ENCODE results near the gene ALDH1L1. TPM values are rescaled to one million over a fixed set of nuclear protein-coding genes. Genes with fewer than 3 reads are reported as not detected.
"Not testable (repeated sequence)": the region's sequence is repeated elsewhere in the genome, so short reads cannot be mapped to it uniquely, and the experiment has no call there.

Gene ALDH1L1
- total RNA-seq, 1 donor from 2014 or later: 36.1 TPM

DNA sequence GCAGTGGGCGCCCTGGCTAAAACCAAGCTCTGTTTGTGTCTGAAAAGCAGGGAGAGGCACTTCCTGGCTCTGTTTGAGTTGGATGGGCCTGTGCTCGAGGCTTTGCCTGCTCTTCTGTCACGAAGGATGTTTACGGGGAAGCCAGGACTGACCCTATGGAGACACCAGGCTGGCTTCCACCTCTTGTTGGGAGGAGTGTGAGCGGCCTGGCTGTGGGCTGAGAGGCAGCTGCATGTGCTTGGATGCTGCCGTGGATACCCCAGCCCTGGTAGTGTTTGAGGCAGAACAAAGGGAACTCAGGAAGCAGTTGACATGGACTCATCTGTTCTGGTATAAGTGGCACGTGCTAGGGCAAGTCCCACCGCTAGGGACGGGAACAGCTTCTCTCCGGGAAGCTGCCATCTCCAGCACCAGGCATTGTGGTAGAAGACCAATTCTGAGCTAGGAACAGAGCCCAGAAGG is 78.8 kb downstream of the ALDH1L1 start:
- H3K27ac ChIP-seq: peak overlapping the region; percentile 96 to 98
- H3K27me3 ChIP-seq: no peaks in the 10 kb centered on the region
- H3K9me3 ChIP-seq: no peaks in the 10 kb centered on the region
- peaks cover 24 to 46% of the 10 kb centered on the region in 2 donors for H3K4me1 ChIP-seq
- peaks cover 8 to 19% of the 10 kb centered on the region in 2 donors for H3K36me3 ChIP-seq
- no peak for DNase-seq (ENCODE audit: low spot score in 2 of 2)
- intact Hi-C loops (cut with DNase I): loop anchor here (1.0 to 5.0 kb wide), 4 partner anchors 17 to 376 kb away; partner anchors contain the start of genes SLC41A3 and ZXDC
- H3K4me3 ChIP-seq: peak overlapping the region in 1 of 2 donors; percentile 48
- TF ChIP-seq, protein P1, sequence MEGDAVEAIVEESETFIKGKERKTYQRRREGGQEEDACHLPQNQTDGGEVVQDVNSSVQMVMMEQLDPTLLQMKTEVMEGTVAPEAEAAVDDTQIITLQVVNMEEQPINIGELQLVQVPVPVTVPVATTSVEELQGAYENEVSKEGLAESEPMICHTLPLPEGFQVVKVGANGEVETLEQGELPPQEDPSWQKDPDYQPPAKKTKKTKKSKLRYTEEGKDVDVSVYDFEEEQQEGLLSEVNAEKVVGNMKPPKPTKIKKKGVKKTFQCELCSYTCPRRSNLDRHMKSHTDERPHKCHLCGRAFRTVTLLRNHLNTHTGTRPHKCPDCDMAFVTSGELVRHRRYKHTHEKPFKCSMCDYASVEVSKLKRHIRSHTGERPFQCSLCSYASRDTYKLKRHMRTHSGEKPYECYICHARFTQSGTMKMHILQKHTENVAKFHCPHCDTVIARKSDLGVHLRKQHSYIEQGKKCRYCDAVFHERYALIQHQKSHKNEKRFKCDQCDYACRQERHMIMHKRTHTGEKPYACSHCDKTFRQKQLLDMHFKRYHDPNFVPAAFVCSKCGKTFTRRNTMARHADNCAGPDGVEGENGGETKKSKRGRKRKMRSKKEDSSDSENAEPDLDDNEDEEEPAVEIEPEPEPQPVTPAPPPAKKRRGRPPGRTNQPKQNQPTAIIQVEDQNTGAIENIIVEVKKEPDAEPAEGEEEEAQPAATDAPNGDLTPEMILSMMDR (IDR thresholded peaks at IDR 0.05): no peak

DNA sequence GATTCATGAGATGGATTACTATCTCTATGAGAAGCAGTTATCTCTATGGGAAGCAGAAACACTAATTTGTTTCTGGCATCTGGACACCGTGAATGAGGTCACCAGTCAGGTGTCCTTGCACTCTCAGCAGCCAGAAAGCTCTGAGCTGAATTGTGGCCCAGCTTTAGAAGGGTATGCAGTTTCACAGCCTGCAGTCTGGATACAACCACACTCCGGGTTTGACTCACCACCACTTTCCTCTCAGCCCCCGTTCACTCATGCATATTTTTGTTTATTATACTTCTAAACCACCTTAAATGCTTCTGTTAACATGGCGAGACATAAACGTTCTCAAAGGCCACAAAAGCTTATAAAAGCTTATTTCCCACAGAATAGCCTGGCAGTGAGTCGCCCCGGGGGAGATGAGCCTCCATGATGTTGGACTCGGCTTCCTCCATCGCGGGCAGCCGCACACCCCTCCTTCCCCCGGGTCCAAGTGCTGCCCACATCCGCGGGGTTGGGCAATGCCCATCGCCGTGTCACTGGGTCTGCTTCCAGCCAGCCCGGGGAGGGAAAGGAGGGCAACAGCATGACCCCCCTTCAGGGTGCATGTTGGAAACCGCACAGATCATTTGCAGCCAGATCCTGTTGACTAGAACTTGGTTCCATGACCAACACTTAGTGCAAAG is 79.6 kb downstream of the ALDH1L1 start:
- DNase-seq (ENCODE audit: low spot score in 2 of 2): peak in 1 of 2 donors; percentile 86
- intact Hi-C loops (cut with DNase I): loop anchor here (1.0 to 5.0 kb wide), 4 partner anchors 16 to 377 kb away; partner anchors contain the start of genes SLC41A3 and ZXDC
- TF ChIP-seq, protein P1 (IDR thresholded peaks at IDR 0.05): no peak
- H3K4me3 ChIP-seq: peak overlapping the region in 1 of 2 donors; percentile 48
- H3K27me3 ChIP-seq: no peaks in the 10 kb centered on the region
- H3K36me3 ChIP-seq: peaks cover 6 to 11% of the 10 kb centered on the region in 2 donors
- H3K27ac ChIP-seq: peak overlapping the region; percentile 96 to 98
- peaks cover 24 to 46% of the 10 kb centered on the region in 2 donors for H3K4me1 ChIP-seq
- H3K9me3 ChIP-seq: no peaks in the 10 kb centered on the region

DNA sequence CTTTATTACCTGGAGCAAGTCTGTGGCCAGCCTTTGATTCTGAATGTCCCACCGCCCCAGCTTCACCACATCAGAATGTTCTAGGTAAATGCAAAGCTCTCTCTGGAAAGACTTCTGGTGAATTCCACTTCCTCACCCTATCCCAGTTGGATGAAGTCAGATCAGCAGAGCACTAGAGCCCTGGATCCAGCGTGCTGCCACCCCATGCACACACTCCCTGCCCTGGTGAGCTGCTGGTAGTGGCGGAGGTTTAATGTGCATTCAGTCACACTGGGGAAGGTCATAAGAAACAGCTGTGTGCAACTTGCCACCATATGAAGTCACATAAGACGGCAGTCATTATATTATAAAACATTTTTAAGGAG is 80.1 kb downstream of the ALDH1L1 start:
- H3K4me3 ChIP-seq: peak overlapping the region in 1 of 2 donors; percentile 48
- no peaks in the 10 kb centered on the region for H3K27me3 ChIP-seq
- H3K36me3 ChIP-seq: peaks cover under 1 to 6% of the 10 kb centered on the region in 2 donors
- TF ChIP-seq, protein P1 (IDR thresholded peaks at IDR 0.05): no peak
- intact Hi-C loops (cut with DNase I): loop anchor here (2.0 to 5.0 kb wide), 3 partner anchors 109 to 377 kb away; partner anchors contain the start of gene ZXDC
- DNase-seq (ENCODE audit: low spot score in 2 of 2): no peak
- no peaks in the 10 kb centered on the region for H3K9me3 ChIP-seq
- peaks cover 24 to 46% of the 10 kb centered on the region in 2 donors for H3K4me1 ChIP-seq
- H3K27ac ChIP-seq: peak overlapping the region; percentile 96 to 98

DNA sequence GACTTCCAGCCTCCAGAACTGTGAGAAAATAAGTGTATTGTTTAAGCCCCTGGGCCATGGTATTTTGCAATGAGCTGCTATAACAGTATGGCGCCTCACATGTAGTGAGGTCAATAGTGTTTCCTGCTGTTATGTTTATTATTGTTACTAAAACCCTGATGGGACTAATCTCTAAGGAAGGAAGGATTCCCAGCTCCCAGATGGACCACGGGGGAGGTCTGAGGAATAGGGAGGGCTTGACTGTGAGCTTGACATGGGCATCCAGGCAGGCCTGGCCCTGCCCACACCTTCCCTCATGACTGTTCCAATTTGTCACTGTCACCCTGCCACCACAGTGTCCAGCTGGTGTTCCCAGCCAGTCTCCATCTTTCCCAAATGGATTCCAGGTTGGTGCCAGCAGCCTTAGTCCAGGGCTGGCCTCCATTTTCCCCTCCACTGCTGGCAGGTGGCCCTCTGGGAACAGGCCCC is 82.0 kb downstream of the ALDH1L1 start:
- intact Hi-C loops (cut with DNase I): no loop called here
- DNase-seq (ENCODE audit: low spot score in 2 of 2): no peak
- H3K4me3 ChIP-seq: no peak overlapping the region

DNA sequence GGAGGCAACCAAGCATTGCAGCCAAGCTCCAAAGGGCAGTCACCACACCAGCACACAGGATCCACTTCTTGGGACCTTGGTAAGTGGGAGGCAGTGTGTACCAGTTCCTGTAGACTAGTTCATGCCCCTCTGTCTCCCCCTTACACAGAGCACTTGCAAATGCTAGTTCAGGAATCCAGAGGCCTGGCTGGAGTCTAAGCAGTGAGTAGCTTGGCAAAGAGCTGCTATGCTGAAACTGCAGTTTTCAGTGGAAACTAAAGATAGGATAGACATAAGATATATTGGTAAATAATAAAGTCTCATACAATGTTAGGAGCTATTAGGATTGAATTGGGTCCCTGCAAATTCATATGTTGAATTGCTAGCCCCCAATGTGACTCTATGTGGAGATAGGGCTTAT is 82.6 kb downstream of the ALDH1L1 start:
- peaks cover 19 to 41% of the 10 kb centered on the region in 2 donors for H3K4me1 ChIP-seq
- H3K27ac ChIP-seq: peak overlapping the region; percentile 66 to 96
- TF ChIP-seq, protein P1 (IDR thresholded peaks at IDR 0.05): no peak
- H3K27me3 ChIP-seq: no peaks in the 10 kb centered on the region
- intact Hi-C loops (cut with DNase I): no loop called here
- H3K4me3 ChIP-seq: no peak overlapping the region
- H3K9me3 ChIP-seq: no peaks in the 10 kb centered on the region
- no peaks in the 10 kb centered on the region for H3K36me3 ChIP-seq
- DNase-seq (ENCODE audit: low spot score in 2 of 2): no peak

More for the DNA sequence above, 82.0 kb downstream of the ALDH1L1 start:
- no peaks in the 10 kb centered on the region for H3K36me3 ChIP-seq
- no peaks in the 10 kb centered on the region for H3K9me3 ChIP-seq
- H3K4me1 ChIP-seq: peaks cover 24 to 44% of the 10 kb centered on the region in 2 donors
- no peaks in the 10 kb centered on the region for H3K27me3 ChIP-seq
- TF ChIP-seq, protein P1 (IDR thresholded peaks at IDR 0.05): no peak
- peak overlapping the region; percentile 66 to 96 for H3K27ac ChIP-seq

DNA sequence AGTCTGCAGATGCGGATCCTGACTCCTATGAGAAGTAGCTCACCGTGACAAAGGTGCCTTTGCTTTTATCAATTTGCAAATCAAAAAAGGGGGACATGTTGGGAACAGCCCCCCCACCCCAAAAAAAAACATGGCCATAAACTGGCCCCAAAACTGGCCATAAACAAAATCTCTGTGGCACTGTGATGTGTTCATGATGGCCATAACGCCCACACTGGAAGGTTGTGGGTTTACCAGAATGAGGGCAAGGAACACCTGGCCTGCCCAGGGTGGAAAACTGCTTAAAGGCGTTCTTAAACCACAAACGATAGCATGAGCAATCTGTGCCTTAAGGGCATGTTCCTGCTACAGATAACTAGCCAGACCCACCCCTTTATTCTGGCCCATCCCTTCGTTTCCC is 84.1 kb downstream of the ALDH1L1 start:
- H3K27me3 ChIP-seq; H3K4me3 ChIP-seq; DNase-seq (ENCODE audit: low spot score in 2 of 2); H3K36me3 ChIP-seq; H3K9me3 ChIP-seq; intact Hi-C loops (cut with DNase I); H3K27ac ChIP-seq: not testable (repeated sequence)
- H3K4me1 ChIP-seq: peaks cover 9 to 27% of the 10 kb centered on the region in 2 donors

DNA sequence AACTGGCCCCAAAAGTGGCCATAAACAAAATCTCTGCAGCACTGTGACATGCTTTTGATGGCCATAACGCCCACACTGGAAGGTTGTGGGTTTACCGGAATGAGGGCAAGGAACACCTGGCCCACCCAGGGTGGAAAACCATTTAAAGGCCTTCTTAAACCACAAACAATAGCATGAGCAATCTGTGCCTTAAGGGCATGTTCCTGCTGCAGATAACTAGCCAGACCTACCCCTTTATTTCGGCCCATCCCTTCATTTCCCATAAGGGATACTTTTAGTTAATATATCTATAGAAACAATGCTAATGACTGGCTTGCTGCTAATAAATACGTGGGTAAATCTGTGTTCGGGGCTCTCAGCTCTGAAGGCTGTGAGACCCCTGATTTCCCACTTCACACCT is 88.3 kb downstream of the ALDH1L1 start:
- H3K27ac ChIP-seq; H3K27me3 ChIP-seq; DNase-seq (ENCODE audit: low spot score in 2 of 2); intact Hi-C loops (cut with DNase I); H3K36me3 ChIP-seq; H3K4me1 ChIP-seq; H3K4me3 ChIP-seq; H3K9me3 ChIP-seq: not testable (repeated sequence)

Data from ascending aorta (tissue), 2 donors.